ENCODE results near the gene IZUMO1R. TPM values are rescaled to one million over a fixed set of nuclear protein-coding genes. Genes with fewer than 3 reads are reported as not detected.

The IZUMO1R gene
- total and polyA plus RNA-seq, 2 of the 4 experiments (the other 2 are of a cell fraction), result not detected

GRCh38 chr11:94314064-94314463 lies 9.7 kb downstream of the IZUMO1R start:
- no peak overlapping the region for H2BK5ac ChIP-seq (ENCODE audit: low read depth, low read length, poor library complexity, severe bottlenecking)
- no peaks in the 10 kb centered on the region for H3K36me3 ChIP-seq (ENCODE audit: control insufficient read depth, insufficient read depth, low read length)
- ATAC-seq (ENCODE audit: low read depth) (no peak), DNase-seq (no peak)
- dilution Hi-C loops (cut with HindIII; ENCODE audit: low sequenced_read_pairs, unreplicated experiment) (no loop called here), in situ Hi-C loops (cut with MboI; ENCODE audit: low sequenced_read_pairs) (no loop called here), intact Hi-C loops (cut with micrococcal nuclease) (no loop called here)
- H4K91ac ChIP-seq (ENCODE audit: insufficient read depth, low read depth, low read length), result no peak overlapping the region
- no peaks in the 10 kb centered on the region for H3K79me1 ChIP-seq (ENCODE audit: low read depth in 1 of 2, low read length in 2 of 2)
- H3K18ac ChIP-seq (ENCODE audit: low read depth, low read length), result no peak overlapping the region
- no peak overlapping the region for H2AK5ac ChIP-seq (ENCODE audit: low read depth, low read length)
- H3K9me1 ChIP-seq (ENCODE audit: insufficient read depth, low read length), result no peaks in the 10 kb centered on the region
- no peak overlapping the region for H3K4ac ChIP-seq (ENCODE audit: low read depth, low read length)
- TF ChIP-seq MAFK (IDR thresholded peaks at IDR 0.05; ENCODE audit: low read depth, low read length), result no peak
- TF ChIP-seq RFX5 (IDR thresholded peaks at IDR 0.05; ENCODE audit: low read depth, low read length), result no peak
- TF ChIP-seq POLR2A (IDR thresholded peaks at IDR 0.05; ENCODE audit: low read depth, low read length), result no peak
- no peak for TF ChIP-seq RCOR1 (IDR thresholded peaks at IDR 0.05; ENCODE audit: insufficient replicate concordance, low read length)
- no peak for TF ChIP-seq NFE2L2 (IDR thresholded peaks at IDR 0.05; ENCODE audit: low read depth, low read length)
- no peak for TF ChIP-seq CHD1 (IDR thresholded peaks at IDR 0.05; ENCODE audit: low read depth, low read length)
- no peak for TF ChIP-seq FOS (IDR thresholded peaks at IDR 0.05; ENCODE audit: low read depth, low read length)
- no peak for TF ChIP-seq BHLHE40 (IDR thresholded peaks at IDR 0.05; ENCODE audit: low read depth, low read length)
- no peak for TF ChIP-seq RAD21 (IDR thresholded peaks at IDR 0.05; ENCODE audit: low read length)
- no peak for TF ChIP-seq CTCF (conservative IDR thresholded peaks at IDR 0.05; ENCODE audit: low read depth, low read length)
- TF ChIP-seq CEBPB (IDR thresholded peaks at IDR 0.05; ENCODE audit: low read depth, low read length), result no peak
- TF ChIP-seq ELK1 (IDR thresholded peaks at IDR 0.05; ENCODE audit: borderline replicate concordance, low read depth, low read length), result no peak
- no peak for TF ChIP-seq MAZ (IDR thresholded peaks at IDR 0.05; ENCODE audit: borderline replicate concordance, low read depth, low read length)
- no peak for TF ChIP-seq MXI1 (IDR thresholded peaks at IDR 0.05; ENCODE audit: borderline replicate concordance, low read depth, low read length)
- TF ChIP-seq USF2 (IDR thresholded peaks at IDR 0.05; ENCODE audit: low read depth, low read length), result no peak
- no peak for TF ChIP-seq SMC3 (IDR thresholded peaks at IDR 0.05; ENCODE audit: low read depth, low read length)
- H3K27ac ChIP-seq (ENCODE audit: insufficient read depth, low read length), result no peak overlapping the region
- H3K9ac ChIP-seq (ENCODE audit: low read depth, low read length), result no peak overlapping the region
- CTCF ChIA-PET, result no interaction called here
- no peak overlapping the region for H2BK20ac ChIP-seq (ENCODE audit: low read depth, low read length)
- no peak overlapping the region for H3K4me3 ChIP-seq (ENCODE audit: insufficient read depth, low read depth, low read length)
- 33% methylated on average over 1 of the region's 4 CpGs; no CpG with 5 or more reads in 1 of the 2 experiments for WGBS, 2 experiments (ENCODE audit: extremely low coverage in 2 of 2, insufficient read length in 1 of 2)
- no peak overlapping the region for H3K56ac ChIP-seq (ENCODE audit: extremely low read depth, insufficient read depth, low read length)
- H3K4me1 ChIP-seq (ENCODE audit: control insufficient read depth, insufficient read depth, low read length), result no peaks in the 10 kb centered on the region
- H3K9me3 ChIP-seq (ENCODE audit: control insufficient read depth, insufficient read depth, low read length), result no peaks in the 10 kb centered on the region
- H4K5ac ChIP-seq (ENCODE audit: low read depth, low read length), result no peak overlapping the region
- no peak overlapping the region for H2BK15ac ChIP-seq (ENCODE audit: low read depth, low read length)
- H4K20me1 ChIP-seq (ENCODE audit: insufficient read depth, low read length), result no peaks in the 10 kb centered on the region
- H2AFZ ChIP-seq (replicated peaks; ENCODE audit: low read length, poor library complexity), result no peak overlapping the region
- BruUV-seq (replicated peaks), result no TSS peak
- H2AK9ac ChIP-seq (replicated peaks; ENCODE audit: low read depth, low read length, poor library complexity), result no peak overlapping the region
- POLR2A ChIA-PET (ENCODE audit: unreplicated experiment), result no interaction called here
- H2BK120ac ChIP-seq (ENCODE audit: low read depth, low read length), result no peak overlapping the region
- H3K4me2 ChIP-seq (ENCODE audit: low read depth, low read length), result no peak overlapping the region
- H4K8ac ChIP-seq (ENCODE audit: low read depth in 2 of 2, low read length in 2 of 2), result no peak overlapping the region
- H3K14ac ChIP-seq (replicated peaks; ENCODE audit: low read depth, low read length), result no peak overlapping the region
- 0 out of 2 replicates have a peak, but pooled peaks cover 3% of the 10 kb centered on the region for H3K27me3 ChIP-seq (ENCODE audit: control insufficient read depth, insufficient read depth, low read length)
- H3K23ac ChIP-seq (ENCODE audit: low read depth, low read length), result no peak overlapping the region

Measured in IMR-90 (cell line).